Measurements from ENCODE around the gene PLSCR1.

PLSCR1 gene

DNA sequence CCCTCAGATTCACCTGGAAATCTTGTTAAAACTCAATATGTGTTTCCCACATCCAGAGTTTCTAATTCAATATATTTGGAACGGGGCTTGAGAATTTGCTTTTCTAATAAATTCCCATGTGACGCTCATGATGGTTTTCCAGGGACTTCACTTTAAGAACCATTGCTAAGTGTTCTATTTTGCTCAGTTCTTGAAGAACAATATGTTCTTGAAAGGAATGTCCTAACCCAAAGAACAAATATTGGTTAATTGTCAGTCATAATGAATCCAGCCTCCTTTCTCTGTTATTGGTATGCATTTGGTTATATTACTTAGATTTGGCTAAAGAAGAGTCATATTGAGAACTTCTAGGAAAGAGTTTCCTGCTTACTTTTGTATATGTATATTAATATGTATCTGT lies 70.7 kb downstream of the PLSCR1 start:
- DNase-seq (ENCODE audit: low spot score), result no peak

DNA sequence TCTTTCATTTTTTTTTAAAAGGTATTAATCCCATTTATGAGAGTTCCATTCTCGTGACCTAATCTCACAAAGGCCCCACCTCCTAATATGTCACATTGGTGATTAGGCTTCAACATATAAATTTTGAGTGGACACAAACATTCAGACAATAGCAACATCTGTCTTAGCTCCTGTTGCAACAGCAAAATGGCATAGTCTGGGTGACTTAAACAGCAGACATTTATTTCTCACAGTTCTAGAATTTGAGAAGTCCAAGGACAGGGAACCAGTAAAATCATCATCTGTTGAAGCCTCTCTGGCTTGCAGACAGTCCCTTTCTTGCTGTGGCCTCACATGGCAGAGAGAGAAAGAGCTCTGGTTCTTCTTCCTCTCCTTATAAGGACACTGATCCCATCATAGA lies 71.8 kb downstream of the PLSCR1 start:
- DNase-seq (ENCODE audit: low spot score), result no peak

DNA sequence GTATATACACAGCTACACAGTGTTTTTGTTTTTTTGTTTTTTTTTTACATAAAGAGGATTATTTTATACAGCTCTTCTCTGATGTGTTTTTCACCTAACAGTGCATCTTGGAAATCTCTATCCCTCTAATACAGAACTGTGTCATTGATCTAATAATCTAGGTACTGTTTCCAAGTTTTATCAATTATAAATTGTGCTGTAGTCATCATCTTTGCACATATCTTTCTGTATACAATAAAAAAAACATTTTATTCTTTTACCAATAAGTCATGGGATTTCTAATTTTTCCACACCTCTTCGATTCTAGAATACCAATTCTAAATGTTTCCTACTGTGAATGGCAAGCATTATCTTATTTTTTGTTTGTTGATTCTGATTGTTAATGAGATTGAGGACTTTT lies 73.4 kb downstream of the PLSCR1 start:
- no peak for DNase-seq (ENCODE audit: low spot score)

DNA sequence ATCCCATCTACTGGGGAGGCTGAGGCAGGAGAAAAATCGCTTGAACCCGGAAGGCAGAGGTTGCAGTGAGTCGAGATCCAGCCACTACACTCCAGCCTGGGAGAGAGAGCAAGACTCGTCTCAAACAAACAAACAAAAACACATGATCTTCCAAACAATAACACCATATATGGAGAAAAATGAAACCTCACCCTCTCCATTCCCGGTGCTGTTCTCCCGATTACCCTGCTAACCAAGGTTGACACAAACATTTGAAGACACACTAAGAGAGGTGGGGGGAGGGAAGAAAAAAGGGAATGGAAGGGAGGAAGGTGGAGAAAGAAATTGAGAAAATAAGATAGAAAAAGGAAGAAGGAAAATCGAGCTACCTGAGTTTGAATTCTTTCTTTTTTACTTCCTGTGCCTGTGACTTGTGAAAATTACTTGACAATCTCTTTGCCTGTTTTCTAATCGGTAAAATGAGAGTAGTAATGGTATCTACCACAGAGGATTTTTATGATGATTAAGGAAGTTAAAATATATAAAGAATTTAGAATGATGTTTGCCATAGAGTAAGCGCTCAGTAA lies 73.9 kb downstream of the PLSCR1 start:
- DNase-seq (ENCODE audit: low spot score), result no peak

DNA sequence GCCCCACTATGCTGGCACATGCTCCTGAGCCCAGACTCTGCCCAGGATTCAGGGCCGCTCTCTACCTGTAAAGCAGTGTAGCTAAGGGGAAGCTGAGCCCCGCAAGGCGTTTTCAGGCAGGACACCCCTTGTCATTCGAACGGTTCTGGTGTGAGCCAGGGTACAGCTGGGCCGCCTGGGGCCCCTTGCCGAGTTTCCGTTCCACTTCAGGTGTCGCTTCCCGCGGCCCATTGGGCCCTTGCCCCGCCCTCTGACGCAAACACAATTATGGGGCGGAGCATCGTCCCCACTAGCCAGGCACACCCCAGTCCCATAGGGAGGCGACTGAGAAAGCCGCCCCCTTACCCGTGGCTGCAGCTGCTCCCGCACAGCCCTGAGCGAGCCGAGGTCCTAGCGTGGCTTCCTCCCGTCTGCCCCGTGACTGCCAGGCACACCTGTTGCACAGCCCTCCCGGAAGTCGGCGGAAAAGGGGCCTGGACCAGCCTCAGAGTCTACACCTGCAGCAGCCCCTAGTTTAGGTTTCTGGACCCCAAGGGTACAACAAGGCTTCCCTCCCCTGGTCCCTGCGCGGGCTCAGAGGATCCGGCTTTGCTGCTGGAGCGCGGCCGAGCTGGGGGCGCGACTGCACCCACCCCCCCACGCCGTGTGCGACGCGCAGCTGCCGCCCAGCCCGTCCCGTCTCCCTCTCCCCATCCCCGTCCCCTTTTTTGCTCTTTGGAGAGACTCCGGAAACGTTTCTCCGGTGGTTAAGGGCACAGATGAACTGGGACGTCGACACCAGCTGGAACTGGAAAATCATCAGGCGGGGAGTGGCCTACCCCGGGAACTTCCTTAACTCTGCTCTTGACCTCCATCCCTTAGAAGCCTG lies 75.0 kb downstream of the PLSCR1 start, which contains the start of gene PLSCR2:
PLSCR2 (minus strand) TSS at position 412 of the 868 bp plus-strand sequence. CDS start 9,657 bp downstream, outside the sequence.
- peak; percentile 70 for DNase-seq (ENCODE audit: low spot score)

DNA sequence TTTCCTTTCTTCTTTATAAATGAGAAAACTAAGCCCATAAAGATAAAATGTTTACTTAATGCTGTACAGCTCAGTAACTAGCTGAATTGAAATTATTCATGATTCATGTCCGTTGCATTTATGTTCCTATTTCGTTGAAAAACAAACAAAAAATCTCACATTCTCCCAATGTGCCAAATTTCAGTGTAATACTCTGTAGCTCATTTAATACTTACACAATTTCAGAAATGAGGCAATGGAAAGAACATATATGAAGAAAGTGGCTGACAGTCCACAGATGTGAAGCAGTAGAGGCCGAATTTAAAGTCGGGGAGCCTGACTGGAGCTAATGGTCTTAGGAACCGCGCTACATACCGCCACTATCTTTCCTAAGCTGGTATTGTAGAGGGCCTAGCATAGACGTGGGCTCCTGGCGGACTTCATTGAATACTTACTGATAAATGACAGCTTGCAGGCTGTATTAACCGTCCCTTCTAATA lies 75.7 kb downstream of the PLSCR1 start:
- no peak for DNase-seq (ENCODE audit: low spot score)

DNA sequence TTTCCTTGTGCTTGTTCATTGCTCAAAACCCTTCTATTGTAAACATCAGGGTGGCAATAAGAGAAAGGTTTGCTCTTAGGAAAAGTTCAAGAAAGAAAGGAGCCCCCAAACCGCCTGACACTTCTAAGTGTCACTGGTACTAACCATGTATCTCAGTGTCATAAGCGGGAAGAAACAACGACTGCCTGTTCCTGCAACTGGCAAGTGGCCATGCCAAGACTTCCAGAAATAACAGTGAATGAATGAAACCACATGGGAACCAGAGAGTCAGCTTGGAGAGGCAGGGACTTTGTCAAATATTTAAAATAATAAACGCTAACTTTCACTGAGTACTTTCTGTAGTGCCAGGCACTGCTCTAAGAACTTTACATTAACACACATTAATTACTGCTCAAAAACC lies 76.2 kb downstream of the PLSCR1 start:
- DNase-seq (ENCODE audit: low spot score), result no peak

DNA sequence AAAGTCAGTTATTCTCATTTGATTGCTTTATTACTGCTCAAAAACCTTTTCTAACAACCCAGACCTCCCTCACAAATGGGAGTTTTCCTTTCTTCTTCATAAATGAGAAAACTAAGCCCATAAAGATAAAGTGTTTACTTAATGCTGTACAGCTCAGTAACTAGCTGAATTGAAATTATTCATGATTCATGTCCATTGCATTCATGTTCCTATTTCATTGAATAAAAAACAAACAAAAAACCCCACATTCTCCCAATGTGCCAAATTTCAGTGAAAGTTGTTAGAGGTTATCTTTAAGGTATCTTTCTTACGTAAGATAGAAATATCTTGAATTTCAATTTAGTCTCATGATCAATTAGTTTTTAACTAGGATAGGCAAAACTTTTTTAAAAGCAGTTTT lies 77.8 kb downstream of the PLSCR1 start:
- no peak for DNase-seq (ENCODE audit: low spot score)

DNA sequence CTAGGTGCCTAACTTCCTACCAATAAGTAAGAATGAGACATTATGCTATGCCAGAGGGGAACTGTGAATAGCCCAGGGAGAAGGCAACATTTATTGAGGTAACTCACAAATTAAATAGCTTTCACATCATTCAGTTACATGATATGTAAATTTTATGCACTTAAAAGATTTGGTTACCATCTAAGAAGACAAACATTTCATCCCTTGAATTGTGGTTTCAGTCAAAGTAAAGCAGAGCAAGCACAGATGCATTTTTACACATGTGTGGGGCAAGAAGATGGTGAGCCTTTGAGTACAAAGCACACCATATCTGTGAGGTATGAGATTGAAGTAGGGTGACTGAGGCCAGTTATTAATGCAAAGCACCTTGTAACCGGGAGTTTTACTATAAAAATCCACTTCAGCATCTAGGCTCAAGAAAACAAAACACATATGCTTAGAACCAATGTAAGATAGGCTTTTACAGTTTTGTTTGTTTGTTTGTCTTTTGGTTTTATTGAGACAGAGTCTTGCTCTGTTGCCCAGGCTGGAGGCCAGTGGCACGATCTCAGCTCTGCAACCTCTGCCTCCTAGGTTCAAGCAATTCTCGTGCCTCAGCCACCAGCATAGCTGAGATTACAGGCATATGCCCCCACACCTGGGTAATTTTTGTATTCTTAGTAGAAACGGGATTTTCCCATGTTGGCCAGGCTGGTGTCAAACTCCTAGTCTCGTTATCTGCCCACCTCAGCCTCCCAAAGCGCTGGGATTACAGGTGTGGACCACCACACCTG lies 78.5 kb downstream of the PLSCR1 start:
- DNase-seq (ENCODE audit: low spot score), result no peak

Data from left forelimb (tissue), 1 donor.